Left forelimb (tissue), 1 donor: ENCODE results near the gene ATP23.

ENCODE experiments used
- DNase-seq: peaks from one replicate; pipeline ENCODE4 v3.0.0-alpha.2; 2018; ENCODE audit warnings: low spot score

Gene ATP23, protein sequence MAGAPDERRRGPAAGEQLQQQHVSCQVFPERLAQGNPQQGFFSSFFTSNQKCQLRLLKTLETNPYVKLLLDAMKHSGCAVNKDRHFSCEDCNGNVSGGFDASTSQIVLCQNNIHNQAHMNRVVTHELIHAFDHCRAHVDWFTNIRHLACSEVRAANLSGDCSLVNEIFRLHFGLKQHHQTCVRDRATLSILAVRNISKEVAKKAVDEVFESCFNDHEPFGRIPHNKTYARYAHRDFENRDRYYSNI

DNA sequence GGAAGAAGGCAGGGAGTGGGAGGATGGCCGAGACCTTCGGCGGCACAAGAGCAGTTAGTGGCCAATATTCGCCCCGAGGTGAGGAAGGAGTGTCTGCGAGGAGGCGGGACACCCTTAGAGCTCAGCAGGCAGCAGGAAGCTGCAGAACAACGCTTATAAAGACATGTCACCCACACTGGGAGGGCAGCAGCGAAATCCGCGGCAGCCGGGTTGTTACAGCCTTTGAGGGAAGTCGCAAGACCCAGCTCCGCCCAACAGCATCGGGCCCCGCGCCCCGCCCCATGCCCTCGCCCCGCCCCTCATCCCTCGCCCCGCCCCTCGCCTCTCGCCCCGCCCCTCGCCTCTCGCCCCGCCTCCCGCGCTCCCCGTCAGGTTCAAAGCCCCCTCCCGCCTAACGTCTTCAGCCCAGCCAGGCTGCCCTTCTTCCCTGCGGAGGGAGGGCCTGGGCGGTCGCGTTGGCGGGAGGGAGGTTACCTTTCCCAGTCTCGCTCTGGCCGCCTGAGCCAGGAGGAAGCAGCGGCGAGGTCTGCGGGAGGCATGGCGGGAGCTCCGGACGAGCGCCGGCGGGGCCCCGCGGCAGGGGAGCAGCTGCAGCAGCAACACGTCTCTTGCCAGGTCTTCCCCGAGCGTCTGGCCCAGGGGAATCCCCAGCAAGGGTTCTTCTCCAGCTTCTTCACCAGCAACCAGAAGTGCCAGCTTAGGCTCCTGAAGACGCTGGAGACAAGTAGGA, at the start of gene ATP23:
Gene ATP23, plus strand, starts transcription at position 403 of the 730 bp plus-strand sequence. Its CDS starts 135 bp downstream, at position 538.
- peak; percentile 91 for DNase-seq

DNA sequence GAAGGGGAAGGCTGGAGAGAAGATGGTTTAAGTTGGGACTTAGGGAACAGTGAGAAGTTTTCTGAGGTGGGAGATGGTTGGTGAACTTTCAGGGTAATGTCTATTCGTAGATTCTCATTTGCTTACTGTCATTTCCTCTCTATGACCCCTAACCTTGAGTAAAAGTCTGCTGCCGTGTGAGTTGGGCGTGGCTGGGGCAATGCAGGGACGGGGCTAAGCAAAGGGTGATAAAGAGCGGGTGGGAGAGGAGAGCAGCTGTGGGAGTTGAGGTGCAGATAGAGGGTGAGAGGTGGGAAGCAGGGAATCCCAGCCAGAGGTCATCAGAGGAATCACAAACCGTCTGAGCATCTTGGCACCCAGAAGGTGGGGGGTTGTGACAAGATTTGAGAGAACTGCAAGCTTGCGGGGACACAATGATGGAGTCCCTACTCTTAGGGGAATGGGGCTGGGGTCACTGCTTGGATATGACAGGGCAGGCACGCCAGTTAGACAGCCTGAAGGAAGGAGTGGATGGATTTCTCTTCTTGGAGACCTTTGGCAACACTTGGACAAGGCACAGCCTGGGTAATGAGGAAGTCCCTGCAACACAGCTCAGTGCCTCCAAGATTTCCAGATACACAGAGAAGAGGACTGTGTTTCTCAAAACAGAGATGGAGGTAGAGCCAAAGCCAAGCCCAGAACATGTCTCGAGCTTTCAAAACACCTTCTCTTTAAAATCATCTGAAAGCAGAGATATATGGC, 49.0 kb upstream of the ATP23 start:
- DNase-seq, result no peak

DNA sequence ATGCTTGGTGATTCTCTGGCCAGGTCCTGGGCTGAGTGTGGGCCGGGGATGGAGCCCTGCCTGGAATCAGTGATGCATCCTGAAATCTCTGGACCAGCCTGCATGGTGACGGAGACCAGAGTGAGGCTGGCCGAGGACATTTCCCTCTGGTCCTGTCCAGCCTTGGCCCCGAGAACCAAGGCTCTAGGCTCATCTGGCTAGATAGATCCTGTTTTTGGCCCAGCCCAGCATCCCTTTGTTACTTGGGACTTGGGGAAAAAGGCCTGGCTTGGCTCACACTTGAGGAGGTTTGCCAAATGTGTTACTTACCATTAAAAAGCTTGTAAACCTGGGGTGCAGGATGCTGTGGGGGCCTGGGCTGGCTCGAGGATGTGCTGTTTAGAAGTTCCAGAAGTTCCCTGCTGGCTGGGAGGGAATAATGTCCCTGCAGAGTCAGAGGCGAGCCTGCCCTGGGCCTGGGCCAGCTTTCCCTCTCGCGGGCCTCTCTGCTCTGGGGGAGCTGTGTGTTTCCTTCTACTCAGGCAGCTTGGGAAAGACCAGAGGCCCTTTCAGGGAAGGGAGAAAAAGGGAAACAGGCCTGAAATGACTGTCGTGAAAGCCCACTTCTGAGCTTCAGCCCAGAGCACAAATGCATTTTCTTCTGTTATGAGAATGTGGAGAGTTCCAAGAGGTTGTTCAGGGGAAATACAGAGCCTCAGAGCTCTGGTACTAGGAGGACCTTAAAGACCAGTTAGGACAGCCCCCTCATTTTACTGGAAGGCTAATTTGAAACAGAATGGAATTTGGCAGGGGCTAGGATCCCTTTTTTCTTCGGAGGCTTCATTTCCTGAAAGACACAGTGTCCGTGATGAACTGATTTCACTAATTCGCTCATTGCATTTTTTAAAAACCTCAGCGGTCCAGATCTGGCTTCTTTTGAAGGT, 47.7 kb upstream of the ATP23 start:
- peak; percentile 99 for DNase-seq

DNA sequence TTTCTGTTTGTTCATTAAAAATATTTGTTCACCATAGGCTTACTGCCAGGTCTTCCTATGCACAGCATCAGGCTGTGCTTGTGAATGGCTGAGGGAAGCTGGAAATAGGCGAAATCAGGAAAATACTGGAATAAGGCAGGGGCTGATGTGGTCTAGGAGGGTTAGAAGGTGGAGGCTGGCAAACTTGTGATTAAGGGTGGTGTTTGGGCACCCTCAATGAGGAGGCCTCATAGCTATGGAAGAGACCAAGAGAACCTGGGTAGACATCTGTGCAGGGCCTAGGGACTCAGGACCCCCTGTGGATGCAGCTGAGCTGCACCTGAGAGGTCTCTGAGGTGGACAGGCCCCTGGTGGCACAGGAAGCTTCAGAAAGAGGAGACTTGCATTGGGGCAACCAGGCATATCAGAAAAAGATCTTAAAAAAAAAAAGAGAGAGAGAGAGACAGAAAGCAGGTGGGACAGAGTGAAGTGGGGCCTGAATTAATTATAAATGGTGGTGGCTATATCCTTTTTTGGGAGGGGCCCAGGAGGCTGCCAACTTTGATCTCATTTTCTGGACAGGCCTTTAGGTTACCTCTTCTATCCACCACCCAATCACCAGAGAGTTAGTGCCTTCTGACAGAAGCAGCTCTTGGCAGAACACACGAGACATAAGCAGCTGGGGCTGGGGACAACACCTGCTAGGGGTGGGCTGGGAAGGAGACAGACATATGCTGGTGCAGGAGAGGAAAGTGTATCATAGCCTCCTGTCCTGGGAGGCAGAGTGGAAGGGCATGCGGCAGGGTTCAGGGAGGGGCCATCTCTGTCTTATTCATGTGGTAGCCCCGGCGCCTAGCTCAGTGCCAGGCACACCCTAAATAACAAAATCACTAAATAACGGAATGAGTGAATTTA, 46.7 kb upstream of the ATP23 start:
- peak; percentile 79 for DNase-seq

DNA sequence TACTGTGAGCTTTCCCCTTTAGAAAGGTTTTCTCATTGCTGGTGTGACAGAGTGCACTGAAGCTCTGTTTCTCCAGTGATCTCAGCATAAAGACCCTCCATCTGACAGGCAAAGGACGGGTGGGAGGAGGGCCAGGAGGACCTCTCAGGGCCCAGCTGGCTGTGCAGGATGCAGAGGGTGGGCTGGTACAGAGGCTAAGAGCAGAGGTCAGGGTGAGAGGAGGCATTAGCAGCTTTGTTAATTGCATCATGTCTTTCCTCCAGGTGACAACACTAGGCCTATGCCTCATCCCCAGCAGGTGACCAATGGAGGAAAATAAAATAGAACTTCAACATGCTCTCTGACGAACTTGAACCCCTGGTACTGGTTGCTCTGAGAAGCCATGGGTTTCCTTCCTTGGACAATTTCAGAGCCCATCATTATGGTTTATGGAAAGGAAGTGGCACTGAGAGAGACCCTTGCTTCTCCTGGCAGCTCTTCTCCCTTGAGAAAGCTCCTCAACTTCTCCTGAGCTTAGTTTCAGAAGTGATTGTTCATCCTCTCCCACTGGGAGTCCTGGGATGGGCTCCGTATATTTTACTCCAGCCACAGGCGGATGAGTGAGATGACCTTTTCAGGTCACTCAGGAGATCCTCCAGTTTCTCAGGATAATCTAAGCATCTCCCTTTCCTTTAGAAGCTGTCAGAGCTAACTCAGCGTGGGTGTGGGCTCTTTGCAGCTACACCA, 45.8 kb upstream of the ATP23 start:
- no peak for DNase-seq

DNA sequence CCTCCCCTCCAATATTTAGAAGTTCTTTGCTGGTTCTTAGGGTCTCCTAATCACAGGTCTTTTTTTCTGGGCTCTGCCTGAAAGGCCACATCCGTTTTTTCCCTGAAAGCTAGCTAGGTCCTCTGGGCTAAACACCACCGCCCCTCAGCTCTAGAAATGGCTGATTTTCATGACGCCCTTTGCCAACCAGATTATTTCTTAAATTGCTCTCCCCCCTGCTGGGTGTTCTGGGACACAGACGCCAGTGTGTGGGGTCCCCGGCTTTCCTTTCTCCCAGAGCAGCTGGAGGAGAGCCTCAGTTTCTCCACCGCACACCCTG, 45.3 kb upstream of the ATP23 start:
- no peak for DNase-seq

DNA sequence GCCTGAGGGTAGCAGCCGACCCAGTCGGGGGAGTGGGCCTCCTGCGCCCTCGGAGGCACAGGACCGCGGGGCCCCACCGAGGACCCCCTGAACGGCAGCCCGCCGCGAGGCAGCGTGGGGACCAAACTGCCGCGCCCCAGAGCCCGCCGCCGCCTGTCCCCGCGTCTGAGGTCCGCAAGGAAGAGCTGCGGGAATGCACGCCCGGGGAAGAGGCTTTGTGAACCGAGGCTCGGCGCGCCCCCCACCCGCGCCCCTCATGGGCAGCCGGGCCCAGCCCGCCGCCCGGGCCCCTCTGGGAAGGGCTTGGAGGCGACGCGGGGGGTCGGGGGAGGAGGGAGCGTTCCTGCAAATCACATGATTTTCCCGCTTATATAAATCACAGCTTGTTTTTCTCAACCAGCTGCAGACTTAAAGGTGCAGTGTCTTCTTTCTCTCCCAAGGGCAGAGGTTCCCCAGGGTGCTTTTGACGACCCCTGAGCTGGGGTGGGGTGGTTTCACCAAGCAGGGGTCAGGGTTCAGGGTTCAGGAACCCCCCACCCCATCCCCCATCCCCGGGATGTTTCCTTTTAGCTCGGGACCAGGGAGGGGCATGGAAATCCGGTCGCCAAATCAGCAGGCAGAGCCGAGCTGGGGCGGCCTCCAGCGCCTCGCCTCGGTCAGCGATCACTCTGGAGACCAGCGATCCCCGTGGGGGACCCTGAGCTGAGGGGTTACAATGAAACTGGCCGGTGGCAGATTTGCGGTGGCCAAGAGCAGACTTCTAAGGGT, 44.7 kb upstream of the ATP23 start:
- peak; percentile 82 for DNase-seq

DNA sequence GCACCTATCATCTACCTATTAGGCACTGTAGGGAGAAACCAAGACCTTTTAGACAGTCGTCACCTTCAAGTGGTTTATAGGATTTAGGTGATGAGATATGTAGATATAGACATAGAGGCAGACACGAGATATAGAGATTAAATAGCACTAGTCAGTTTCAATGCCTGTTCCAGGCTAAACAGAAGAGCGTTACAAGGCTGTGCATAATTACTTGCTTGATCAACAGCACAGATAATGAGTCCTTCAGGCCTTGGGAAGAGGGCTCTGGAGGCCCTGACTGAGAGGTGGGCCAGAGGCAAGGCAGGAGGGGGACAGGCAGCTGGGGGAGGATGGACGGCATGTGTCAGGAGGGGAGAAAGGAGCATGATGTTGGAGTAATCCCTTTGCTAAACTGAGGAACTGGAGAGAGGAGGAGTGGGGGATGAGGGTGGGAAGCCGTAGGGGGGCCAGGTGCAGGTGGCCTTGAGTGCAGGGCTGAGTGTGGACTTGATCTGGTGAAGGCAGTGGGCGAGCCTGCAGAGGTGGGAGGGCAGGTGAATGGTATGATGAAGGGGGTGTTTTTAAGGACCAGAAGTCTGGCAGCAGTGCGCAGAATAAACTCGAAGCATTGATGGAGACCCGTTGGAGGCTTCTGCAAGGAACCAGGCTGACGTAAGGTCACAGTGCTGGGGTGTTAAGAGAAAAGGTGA, 43.9 kb upstream of the ATP23 start:
- DNase-seq, result no peak

DNA sequence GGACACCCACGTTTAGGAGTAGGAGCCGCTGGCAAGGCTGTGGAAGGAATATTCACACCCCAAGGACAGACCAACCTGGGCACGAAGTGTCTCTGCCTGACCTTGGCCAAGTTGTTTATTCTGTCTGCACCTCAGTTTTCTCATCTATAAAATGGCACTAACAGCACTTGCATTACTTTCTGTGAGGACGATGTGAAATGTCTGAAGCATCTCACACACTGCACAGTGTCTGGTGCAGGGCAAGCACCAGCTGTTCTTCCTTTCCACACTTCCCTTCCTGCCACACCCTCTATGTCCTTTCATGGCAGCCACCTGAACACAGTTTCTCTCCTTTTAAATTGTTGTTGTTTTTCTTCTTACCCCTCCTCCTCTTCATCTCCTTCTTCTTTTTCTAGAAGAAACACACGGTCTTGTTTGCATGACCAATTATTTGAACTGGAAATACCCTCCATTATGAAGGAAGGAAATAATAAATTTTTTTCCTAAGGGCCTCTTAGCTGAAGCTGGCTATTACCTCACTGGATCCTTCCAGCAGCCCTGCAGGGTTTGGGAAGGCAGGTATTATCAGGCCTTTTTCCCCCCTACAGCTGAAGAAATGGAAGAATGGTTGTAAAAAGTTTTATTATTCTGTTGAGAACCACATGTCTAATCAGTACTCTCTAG, 42.9 kb upstream of the ATP23 start:
- DNase-seq, result no peak

DNA sequence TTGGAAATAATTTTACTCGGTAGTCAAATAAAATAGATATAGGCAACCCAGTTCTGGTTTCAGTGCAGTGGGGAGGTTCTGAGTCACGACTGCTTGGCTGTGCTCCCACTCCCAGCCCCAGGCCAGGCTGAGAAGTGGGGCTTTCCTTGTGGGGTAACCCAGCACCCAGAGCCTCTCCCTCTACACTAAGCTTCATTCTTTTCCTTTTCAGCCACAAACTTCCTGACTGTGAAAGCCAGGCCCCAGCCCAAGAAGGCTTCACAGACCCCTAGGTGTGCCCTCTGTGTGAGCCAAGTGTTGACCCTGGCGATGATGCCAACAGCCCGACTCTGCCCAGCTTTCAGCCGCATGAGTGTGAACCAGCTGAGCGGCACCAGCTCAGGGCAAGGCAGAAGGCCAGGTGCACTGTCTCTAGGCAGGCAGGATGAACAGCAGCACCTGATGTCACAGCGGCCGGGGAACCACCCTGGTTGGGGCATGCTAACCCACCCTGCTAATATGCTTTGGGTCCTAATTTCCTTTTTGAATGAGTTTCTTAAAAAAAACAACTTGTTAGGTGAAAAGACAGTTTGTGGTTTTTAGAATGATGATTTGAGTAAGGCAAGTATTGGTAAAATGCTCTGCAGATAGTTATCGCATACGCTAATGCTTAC, 42.2 kb upstream of the ATP23 start:
- DNase-seq, result no peak

DNA sequence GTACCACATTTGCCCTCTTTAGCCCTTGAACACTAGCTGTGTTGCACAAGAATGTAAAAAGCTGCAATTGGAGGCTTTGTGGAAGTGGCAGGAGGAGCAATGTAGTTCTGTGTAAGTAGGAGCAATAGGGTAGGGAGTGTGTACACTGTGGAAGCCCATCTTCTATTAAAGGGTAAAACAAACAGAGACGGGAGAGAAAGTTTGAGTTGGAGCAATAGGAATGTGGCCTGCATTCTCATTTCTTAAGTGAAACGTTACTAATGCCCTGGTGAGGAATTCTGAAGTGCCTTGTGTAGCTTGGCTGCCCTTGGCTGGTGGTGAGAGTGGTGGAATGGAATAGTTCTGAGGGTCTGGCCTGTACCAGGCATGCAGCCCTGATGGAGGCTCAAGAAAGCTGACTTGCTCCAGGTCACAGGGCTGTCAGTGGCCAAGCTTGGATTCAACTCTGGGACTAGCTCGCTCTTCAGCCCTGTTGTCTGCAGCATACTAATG, 38.8 kb upstream of the ATP23 start:
- no peak for DNase-seq

DNA sequence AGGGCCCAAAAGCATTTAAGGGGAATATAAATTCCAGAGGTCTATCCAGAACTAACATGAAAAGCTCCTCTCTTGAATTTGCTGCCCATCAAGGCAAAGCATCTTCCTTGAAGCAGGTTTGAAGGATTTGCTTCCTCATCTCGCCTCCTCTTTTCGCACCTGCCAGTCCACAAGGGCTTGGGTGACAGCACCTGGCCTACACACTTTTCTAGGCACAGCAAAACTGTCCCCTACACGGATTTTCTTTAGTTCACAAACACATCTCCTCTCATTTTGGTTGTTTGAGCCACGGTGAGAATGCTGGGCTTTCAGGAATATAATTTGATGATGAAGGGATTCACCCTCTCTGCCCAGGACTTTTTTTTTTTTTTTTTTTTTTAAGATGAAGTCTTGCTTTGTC, 36.9 kb upstream of the ATP23 start:
- no peak for DNase-seq

DNA sequence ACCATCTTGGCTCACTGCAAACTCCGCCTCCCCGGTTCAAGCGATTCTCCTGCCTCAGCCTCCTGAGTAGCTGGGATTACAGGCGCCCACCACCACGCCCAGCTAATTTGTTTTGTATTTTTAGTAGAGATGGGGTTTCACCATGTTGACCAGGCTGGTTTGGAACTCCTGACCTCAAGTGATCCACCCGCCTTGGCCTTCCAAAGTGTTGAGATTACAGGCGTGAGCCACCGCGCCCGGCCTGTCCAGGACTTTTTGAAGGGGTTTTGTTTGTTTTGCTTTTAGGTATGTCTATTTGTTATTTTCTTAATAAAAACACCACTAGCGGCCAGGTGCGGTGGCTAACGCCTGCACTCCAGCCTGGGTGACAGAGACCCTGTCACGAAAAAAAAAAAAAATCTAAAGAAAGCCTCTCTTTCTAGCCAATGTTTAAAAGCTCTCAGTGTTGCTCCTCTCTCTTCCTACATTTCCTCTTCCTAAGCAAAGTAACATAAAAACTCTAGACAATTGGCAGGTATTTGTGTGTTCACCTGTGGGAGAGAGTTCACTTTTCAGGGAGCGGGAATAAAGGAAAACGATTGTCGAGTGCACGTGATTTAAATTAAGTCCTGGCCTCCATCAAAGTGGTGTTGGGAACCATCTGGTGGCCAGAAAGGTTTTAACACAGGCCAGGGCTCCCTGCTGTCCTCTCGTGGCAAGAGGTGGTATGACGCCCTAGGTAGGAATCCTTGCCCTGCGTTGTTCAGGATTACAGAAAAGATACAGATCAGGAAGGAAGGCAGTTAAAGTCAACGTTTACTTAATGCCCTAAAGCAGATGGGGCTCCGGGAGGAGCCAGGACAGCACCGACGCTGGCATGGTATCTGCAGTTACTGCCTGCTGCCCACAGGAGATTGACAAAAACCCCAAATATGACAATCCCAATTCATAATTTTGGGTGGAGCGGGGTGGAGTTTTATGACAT, 36.2 kb upstream of the ATP23 start:
- peak; percentile 86 for DNase-seq

DNA sequence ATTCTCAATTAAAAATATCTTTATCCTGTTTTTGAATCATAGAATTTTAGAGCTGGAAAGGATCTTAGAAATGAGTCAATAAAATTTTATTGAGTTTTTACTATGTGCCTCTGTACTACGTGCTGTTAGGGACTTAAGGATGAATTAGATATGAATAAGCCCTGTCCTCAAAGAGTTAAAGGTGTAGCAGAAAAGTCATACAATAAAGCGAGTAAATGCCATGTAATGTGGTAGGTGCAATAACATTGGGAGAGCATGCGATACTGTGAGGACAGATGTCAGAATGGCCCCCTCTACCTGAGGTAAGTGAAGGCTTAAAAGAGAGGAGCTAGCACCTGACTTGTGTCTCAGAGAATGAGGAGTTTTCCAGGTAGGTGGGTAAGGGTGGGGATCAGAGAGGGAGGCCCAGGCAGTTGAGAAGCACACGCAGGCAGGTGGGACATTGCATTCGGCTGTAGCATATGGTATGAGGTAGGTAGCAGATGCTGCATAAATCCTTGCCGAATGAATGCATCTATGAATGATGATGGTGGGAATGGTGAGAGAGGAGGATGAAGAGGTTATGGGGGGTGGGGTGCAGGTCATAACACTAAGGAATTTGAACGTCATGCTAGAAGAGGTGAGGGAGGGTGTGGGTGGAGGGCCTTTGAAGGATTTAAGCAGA, 35.4 kb upstream of the ATP23 start:
- no peak for DNase-seq

DNA sequence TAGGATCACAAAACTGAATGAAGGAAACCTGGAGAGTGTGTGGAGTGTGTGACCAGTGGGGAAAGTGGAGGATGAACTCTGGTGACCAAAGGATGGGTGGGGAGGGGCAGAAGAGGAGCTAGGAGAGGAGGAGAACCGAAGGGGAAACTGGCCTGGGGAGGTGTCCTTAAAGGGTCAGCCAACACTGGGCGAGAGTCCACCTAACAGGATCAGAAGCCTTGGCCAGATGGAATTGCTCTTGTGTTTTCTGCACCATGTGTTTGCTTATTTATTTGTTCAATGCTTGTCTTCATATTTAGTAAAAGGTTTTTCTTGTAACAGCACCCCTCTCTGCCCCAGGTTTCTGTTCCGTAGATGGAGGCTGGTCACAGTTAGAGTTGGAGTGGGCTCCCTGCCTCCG, 34.5 kb upstream of the ATP23 start:
- no peak for DNase-seq

DNA sequence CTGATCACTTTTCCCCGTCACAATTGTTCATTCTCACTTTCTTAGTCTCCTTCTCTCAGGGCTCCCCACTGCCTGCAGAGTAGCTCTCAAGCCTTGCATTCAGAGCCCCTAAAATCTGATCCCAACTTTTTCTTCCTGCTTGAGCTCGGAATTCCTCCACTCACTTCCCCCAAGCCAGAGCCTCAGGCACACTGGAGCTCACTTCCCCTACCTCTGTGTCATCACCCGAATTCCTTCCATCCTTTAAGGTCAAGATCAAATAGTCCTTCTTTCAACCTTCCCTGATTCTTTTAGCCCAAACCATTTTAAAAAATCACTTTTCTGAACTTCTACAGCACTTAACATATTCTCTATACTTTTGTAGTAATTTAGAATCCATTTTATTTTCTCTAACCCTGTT, 34.1 kb upstream of the ATP23 start:
- no peak for DNase-seq
